Activated naive CD8-positive, alpha-beta T cell treated with anti-CD3 and anti-CD28 coated beads for 36 hours (primary cell): ENCODE data around the gene GUCY1A1. TPM values are rescaled to one million over a fixed set of nuclear protein-coding genes. Genes with fewer than 3 reads are reported as not detected.

Source experiments
- DNase-seq: peaks from one replicate; pipeline ENCODE4 v3.0.0; 2021
- H3K27ac Mint-ChIP-seq: one replicate; pipeline ENCODE4 v1.8.0; 2022; ENCODE audit warnings: mild to moderate bottlenecking, moderate library complexity, mixed read lengths
- H3K27me3 Mint-ChIP-seq: one replicate; pipeline ENCODE4 v1.8.0; 2022; ENCODE audit warnings: mild to moderate bottlenecking, mixed read lengths
- H3K36me3 Mint-ChIP-seq: one replicate; pipeline ENCODE4 v1.8.0; 2021; ENCODE audit warnings: mild to moderate bottlenecking, mixed read lengths
- H3K4me1 Mint-ChIP-seq: one replicate; pipeline ENCODE4 v1.8.0; 2021; ENCODE audit warnings: mixed read lengths
- H3K4me3 Mint-ChIP-seq: one replicate; pipeline ENCODE4 v1.8.0; 2022; ENCODE audit warnings: mild to moderate bottlenecking, moderate library complexity, mixed read lengths
- H3K9me3 Mint-ChIP-seq: one replicate; pipeline ENCODE4 v1.8.0; 2022; ENCODE audit warnings: mixed read lengths
- total RNA-seq, 2 experiments: library from RNA; stranded (reverse); gene quantifications; one replicate each; pipeline ENCODE4 v1.2.3, GENCODE V29; 2021

Gene GUCY1A1
- total RNA-seq, 2 experiments from 2014 or later, result 0.04 to 0.14 TPM

- no peaks in the 10 kb centered on the region for H3K36me3 Mint-ChIP-seq
- peaks cover 39% of the 10 kb centered on the region for H3K27me3 Mint-ChIP-seq
- no peak overlapping the region for H3K27ac Mint-ChIP-seq
- no peak for DNase-seq
- no peaks in the 10 kb centered on the region for H3K9me3 Mint-ChIP-seq
- no peaks in the 10 kb centered on the region for H3K4me1 Mint-ChIP-seq
- H3K4me3 Mint-ChIP-seq, result no peak overlapping the region
These were observed 9.2 kb downstream of the GUCY1A1 start for GRCh38 chr4:155675709-155676429.

- Mint-ChIP-seq H3K36me3 (no peaks in the 10 kb centered on the region), H3K27ac (no peak overlapping the region), H3K4me1 (no peaks in the 10 kb centered on the region), H3K4me3 (no peak overlapping the region), H3K27me3 (peaks cover 35% of the 10 kb centered on the region), H3K9me3 (no peaks in the 10 kb centered on the region)
- no peak for DNase-seq
These were observed 9.8 kb downstream of the GUCY1A1 start for GRCh38 chr4:155676430-155676825.

GRCh38 chr4:155678011-155678410, 11.4 kb downstream of the GUCY1A1 start:
- H3K27me3 Mint-ChIP-seq, result peaks cover 35% of the 10 kb centered on the region
- no peaks in the 10 kb centered on the region for H3K4me1 Mint-ChIP-seq
- DNase-seq, result no peak
- no peak overlapping the region for H3K27ac Mint-ChIP-seq
- H3K9me3 Mint-ChIP-seq, result no peaks in the 10 kb centered on the region
- no peaks in the 10 kb centered on the region for H3K36me3 Mint-ChIP-seq
- no peak overlapping the region for H3K4me3 Mint-ChIP-seq

GRCh38 chr4:155679343-155679742, 12.7 kb downstream of the GUCY1A1 start:
- Mint-ChIP-seq H3K4me3 (no peak overlapping the region), H3K4me1 (no peaks in the 10 kb centered on the region), H3K27me3 (peaks cover 23% of the 10 kb centered on the region), H3K27ac (no peak overlapping the region), H3K9me3 (no peaks in the 10 kb centered on the region), H3K36me3 (no peaks in the 10 kb centered on the region)
- no peak for DNase-seq

DNA sequence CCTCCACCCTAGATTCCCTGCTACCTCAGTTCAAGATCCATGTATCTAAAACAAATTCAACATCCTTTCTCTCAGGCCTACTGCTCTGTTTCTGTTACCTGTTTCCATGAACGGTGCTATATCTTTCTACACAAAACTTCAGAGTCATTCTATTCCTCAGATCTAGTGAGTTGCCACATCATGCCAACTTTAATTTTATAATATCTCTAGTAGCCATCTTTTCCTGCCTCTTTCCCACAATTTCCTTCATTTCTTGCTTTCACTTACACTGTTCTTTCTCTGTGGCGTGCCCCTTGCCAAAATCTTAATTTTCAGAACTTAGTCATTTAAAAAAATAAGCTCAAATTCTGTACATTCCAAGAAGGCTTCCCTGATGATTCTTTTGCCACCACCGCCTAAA, 15.2 kb downstream of the GUCY1A1 start:
- Mint-ChIP-seq H3K27ac (no peak overlapping the region), H3K9me3 (no peaks in the 10 kb centered on the region), H3K4me3 (no peak overlapping the region), H3K36me3 (no peaks in the 10 kb centered on the region), H3K27me3 (peaks cover 10% of the 10 kb centered on the region), H3K4me1 (no peaks in the 10 kb centered on the region)
- no peak for DNase-seq

DNA sequence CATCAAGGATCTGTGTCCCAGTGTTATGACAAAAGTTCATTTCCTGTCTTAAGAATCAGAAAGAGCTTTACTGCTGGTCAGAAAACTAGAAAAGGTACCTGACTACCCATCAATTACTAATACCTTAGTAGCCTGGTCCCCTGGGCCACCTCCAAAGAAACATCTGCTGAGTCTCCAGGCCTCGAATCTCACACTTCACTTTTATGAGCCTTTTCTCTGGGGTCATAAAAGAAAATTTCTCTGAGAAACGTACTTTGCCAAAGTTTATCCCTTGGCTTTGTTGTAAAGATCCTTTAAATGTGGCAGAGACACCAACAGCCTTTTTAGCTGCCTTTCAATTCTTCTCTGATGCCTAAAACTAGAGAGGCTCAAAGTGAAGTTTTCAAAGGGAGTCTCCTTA, 17.8 kb downstream of the GUCY1A1 start:
- no peak for DNase-seq
- H3K4me3 Mint-ChIP-seq, result no peak overlapping the region
- H3K27ac Mint-ChIP-seq, result no peak overlapping the region

GRCh38 chr4:155684892-155685541, 18.4 kb downstream of the GUCY1A1 start:
- no peaks in the 10 kb centered on the region for H3K9me3 Mint-ChIP-seq
- H3K4me1 Mint-ChIP-seq, result no peaks in the 10 kb centered on the region
- H3K27me3 Mint-ChIP-seq, result peaks cover 12% of the 10 kb centered on the region
- H3K27ac Mint-ChIP-seq, result no peak overlapping the region
- no peak for DNase-seq
- H3K36me3 Mint-ChIP-seq, result no peaks in the 10 kb centered on the region
- no peak overlapping the region for H3K4me3 Mint-ChIP-seq

More for the DNA sequence above, 17.8 kb downstream of the GUCY1A1 start:
- Mint-ChIP-seq H3K4me1 (no peaks in the 10 kb centered on the region), H3K36me3 (no peaks in the 10 kb centered on the region), H3K9me3 (no peaks in the 10 kb centered on the region), H3K27me3 (peaks cover 12% of the 10 kb centered on the region)

- DNase-seq, result no peak
- no peaks in the 10 kb centered on the region for H3K36me3 Mint-ChIP-seq
- H3K27me3 Mint-ChIP-seq, result peaks cover 4% of the 10 kb centered on the region
- H3K4me3 Mint-ChIP-seq, result no peak overlapping the region
- no peaks in the 10 kb centered on the region for H3K9me3 Mint-ChIP-seq
- no peaks in the 10 kb centered on the region for H3K4me1 Mint-ChIP-seq
- no peak overlapping the region for H3K27ac Mint-ChIP-seq
These were observed 20.8 kb downstream of the GUCY1A1 start for GRCh38 chr4:155687380-155687982.

DNA sequence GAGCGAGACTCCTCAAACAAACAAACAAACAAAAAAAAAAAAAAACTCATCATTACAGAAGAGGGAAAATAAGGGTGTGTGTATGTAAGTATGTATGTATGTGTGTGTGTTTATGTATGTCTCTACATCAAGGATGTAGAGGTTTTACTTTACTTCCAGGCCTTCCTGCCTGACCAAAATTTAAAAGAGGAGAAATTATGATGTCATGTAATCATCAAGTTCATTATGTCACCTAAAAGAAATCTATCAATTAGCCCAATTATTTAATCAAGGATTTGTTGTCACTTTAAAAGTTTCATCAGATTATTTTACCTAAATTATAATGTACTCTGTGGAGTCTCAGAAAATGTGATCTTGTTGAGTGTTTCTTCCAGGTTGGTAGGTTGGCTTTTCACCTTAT, 21.6 kb downstream of the GUCY1A1 start:
- DNase-seq, result no peak
- Mint-ChIP-seq H3K36me3 (no peaks in the 10 kb centered on the region), H3K9me3 (no peaks in the 10 kb centered on the region), H3K4me1 (no peaks in the 10 kb centered on the region), H3K27ac (no peak overlapping the region), H3K4me3 (no peak overlapping the region), H3K27me3 (peaks cover 4% of the 10 kb centered on the region)

DNA sequence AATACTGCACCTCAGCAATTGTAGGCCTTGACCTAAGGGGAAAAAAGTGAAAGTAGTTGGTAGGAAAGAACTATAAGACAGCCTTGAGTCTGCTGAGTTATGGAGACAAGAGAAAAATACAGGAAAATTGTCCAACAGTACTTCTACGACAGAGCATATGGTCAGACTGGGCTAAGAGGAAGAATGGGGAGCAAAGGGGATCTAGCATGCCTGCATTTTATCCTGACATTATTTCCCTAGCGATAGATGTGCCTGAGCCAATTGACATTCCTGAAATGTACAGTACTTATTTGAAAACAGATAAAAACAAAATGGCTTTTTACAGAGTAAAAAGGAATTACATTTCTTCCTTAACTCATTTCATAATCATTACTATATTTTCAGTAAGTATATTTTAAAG, 22.2 kb downstream of the GUCY1A1 start:
- Mint-ChIP-seq H3K27me3 (peaks cover 4% of the 10 kb centered on the region), H3K4me3 (no peak overlapping the region), H3K27ac (no peak overlapping the region), H3K4me1 (no peaks in the 10 kb centered on the region), H3K9me3 (no peaks in the 10 kb centered on the region), H3K36me3 (no peaks in the 10 kb centered on the region)
- DNase-seq, result no peak

DNA sequence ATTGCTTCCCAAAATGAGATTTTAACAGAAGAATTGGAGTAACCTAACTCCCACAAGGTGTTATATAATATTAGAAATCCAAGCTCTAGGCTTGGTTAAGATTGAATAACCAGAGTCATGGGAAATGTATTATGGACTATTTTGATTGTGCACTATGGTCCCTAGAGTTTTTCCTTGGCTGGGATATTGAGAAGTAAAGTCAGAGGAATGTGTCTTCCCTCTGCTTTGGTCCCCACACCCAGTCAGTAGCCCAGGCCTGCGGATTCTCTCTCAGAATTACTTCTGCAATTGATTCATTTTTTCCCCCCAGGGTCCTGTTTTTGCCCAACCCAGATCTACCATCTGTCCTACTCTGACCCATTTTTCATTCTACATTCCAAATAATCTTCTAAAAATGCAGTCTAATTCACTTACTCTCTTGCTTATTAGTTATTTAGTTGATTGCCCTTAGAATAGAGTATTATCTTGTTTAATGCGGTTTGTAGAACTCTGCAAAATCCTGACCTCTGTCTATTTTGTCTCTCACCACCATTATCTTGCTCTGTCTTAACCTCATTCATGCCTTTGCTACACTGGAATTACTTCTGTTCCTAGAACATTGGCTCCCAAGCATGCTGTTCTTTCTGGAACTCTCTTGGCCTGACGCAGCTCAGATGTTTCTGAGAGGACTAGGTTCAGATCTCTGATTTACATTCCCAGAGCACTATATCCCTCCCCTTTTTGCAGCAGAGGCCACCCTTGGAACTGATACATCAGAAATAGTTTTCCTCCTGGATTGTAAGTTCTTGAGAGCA, 23.6 kb downstream of the GUCY1A1 start:
- no peak for DNase-seq
- H3K4me1 Mint-ChIP-seq, result no peaks in the 10 kb centered on the region
- H3K9me3 Mint-ChIP-seq, result no peaks in the 10 kb centered on the region
- H3K4me3 Mint-ChIP-seq, result no peak overlapping the region
- no peaks in the 10 kb centered on the region for H3K36me3 Mint-ChIP-seq
- no peak overlapping the region for H3K27ac Mint-ChIP-seq
- H3K27me3 Mint-ChIP-seq, result peaks cover 4% of the 10 kb centered on the region

DNA sequence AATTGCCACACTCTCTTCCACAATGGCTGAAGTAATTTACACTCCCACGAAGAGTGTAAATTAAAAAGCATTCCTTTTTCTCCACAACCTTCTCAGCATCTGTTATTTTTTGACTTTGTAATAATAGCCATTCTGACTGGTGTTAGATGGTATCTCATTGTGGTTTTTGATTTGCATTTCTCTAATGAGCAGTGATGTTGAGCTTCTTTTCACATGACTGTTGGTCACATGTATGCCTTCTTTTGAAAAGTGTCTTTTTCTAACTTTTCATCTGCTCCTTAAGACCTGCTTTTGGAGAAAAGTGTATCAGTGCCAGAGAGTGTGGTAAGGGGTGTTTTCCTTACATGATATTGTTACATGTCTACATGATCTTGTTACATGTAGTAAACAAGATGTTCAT, 25.7 kb downstream of the GUCY1A1 start:
- no peaks in the 10 kb centered on the region for H3K9me3 Mint-ChIP-seq
- no peak for DNase-seq
- no peak overlapping the region for H3K4me3 Mint-ChIP-seq
- no peaks in the 10 kb centered on the region for H3K36me3 Mint-ChIP-seq
- no peaks in the 10 kb centered on the region for H3K4me1 Mint-ChIP-seq
- no peak overlapping the region for H3K27ac Mint-ChIP-seq
- H3K27me3 Mint-ChIP-seq, result peaks cover 9% of the 10 kb centered on the region

DNA sequence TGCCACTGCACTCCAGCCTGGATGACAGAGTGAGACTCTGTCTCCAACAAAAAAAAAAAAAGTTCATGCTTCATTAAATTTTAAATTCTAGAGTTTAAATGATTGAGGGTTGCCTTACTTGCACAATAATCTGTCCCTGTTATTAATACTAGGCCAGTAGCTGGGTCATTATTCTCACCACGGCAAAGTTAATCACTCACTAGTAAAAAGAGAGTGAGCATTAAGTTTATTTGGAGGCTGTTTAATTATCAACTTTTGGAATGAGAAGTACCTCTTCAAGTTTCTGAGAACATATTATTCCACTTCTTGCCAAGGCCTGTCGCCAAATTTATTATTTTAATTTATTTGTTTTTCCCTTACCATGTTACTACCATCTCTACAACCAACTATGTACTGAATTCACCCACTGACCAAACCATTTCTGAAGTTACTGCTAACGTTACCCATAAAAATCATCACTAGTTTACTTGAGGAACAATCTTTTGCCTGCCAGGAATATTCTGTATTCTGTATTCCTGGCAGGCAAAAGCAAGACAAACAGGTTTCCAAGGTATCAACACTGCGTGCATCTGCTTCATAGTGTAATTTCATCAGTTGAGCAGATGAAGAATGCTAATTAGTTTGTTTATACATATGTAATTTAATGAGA, 26.5 kb downstream of the GUCY1A1 start:
- peaks cover 9% of the 10 kb centered on the region for H3K27me3 Mint-ChIP-seq
- no peak for DNase-seq
- no peak overlapping the region for H3K4me3 Mint-ChIP-seq
- H3K4me1 Mint-ChIP-seq, result no peaks in the 10 kb centered on the region
- H3K9me3 Mint-ChIP-seq, result peaks cover 1% of the 10 kb centered on the region
- no peaks in the 10 kb centered on the region for H3K36me3 Mint-ChIP-seq
- H3K27ac Mint-ChIP-seq, result no peak overlapping the region

DNA sequence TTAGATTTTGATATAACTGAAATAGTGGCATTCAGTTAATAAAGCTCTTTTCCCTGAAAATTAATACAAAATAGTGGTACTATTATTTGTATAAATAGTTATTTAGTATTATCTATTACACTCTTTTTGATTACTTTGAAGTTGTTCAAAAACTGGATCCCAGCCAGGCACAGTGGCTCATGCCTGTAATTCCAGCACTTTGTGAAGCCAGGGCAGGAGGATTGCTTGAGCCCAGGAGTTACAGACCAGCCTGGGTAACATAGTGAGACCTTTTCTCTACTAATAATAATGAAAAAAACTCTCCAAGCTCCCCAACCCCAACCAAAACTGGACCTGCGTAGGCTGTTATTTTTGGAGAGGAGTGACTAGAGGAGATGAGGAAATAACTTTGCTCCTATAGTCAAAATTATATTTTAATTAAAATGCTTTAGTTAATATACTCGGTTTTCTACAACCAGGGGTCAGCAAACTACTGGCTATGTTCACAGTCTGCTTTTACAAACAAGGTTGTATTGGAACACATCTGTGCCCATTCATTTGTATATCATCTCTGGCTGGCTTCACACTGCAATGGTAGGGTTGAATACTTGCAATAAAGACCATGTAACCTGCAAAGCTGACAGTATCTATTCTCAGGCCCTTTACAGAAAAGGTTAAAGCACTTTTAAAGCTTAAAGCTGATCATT, 27.6 kb downstream of the GUCY1A1 start:
- no peak overlapping the region for H3K4me3 Mint-ChIP-seq
- H3K27me3 Mint-ChIP-seq, result peaks cover 8% of the 10 kb centered on the region
- H3K4me1 Mint-ChIP-seq, result no peaks in the 10 kb centered on the region
- DNase-seq, result no peak
- H3K9me3 Mint-ChIP-seq, result peaks cover 3% of the 10 kb centered on the region
- no peaks in the 10 kb centered on the region for H3K36me3 Mint-ChIP-seq
- no peak overlapping the region for H3K27ac Mint-ChIP-seq
